HG02571 (cell line): ENCODE results near the gene SLC26A1.
A peak's percentile ranks its signal among the peaks of the same experiment; 100 is the strongest.
"Not testable (repeated sequence)": the region's sequence is repeated elsewhere in the genome, so short reads cannot be mapped to it uniquely, and the experiment has no call there.

ENCODE experiments used
- ATAC-seq: cut with Tn5 transposase; IDR thresholded peaks from one replicate; pipeline ENCODE4 v1.9.1; 2021; ENCODE audit warnings: mild to moderate bottlenecking, moderate library complexity; ENCODE audit not compliant: unreplicated experiment

The SLC26A1 gene

DNA sequence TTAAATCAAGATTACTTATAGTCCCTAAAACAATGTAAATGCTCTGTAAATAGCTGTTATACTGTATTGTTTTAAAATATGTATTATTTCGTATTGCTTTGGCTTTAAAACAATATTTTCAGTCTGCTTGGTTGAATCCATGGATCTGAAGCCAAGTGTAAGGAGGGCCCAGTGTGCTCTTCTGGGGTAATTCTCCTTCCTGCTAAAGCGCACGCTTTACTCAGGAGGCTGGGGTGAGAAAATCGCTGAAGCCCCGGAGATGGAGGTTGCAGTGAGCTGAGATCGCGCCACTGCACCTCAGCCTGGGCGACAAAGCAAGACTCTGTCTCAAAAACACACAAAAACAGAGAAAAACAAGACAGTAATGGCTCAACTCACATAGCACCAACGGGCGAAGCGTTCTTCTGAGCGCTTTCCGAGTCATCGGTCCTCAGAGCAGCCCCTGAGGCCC is 6.8 kb downstream of the SLC26A1 start:
- peak; percentile 18 for ATAC-seq

DNA sequence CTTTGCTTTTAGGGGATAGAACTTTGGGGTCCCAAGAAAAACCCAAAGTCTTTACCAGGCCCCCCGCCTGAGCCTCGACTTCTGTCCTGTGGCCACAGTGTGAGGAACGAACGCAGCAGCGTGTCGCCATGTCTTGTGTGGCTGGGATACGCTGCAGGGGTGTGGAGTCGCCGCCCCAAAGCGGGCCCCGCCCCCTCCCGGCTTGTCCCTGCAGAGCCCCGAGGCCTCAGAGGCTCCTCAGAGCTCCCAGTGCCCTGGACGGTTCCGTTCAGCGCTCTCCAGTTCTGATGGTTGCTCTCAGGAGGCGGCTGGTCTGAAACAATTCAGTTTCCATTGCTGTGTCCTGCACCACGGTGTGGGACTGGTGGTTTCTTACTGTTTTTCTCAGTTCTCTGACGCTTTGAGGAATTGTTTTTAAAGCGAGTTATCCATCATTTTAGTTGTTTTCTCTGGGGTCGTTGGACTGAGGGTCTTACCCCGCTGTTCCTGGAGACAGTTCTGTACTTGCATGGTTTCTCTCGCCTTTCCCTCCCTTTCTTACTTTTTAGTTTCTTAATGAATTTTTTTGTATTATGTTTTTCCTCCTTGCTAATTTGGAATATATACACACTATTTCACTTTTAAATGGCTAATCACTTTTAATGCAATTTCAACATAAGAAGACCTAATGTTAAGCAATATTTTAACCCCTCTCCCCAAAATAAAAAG is 7.9 kb downstream of the SLC26A1 start:
- ATAC-seq, result no peak

DNA sequence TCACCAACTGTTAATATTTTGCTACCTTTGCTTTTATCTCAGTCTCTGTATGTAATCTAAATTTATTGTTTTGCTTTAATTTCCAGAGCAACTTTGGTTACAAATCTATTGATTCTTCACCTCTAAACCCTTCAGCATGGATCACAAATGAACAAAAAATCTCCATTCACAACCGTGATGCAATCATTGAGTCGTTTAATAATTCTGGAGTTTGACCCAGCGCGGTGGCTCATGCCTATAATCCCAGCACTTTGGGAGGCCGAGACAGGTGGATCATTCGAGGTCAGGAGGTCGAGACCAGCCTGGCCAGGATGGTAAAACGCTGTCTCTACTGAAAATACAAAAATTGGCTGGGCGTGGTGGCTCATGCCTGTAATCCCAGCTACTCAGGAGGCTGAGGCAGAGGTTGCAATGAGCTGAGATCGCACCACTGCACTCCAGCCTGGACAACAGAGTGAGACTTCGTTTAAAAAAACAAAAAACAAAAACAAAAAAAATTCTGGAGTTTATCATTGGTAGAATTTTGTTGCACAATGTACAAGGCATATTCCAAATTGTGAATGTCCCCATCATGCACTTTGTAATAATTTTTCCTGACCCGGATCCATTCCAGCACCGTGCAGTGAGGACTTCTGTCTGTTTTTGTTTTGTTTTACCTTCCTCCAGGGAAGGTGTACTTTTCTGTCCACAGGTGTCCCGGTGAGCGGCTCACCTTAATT is 8.7 kb downstream of the SLC26A1 start:
- no peak for ATAC-seq

DNA sequence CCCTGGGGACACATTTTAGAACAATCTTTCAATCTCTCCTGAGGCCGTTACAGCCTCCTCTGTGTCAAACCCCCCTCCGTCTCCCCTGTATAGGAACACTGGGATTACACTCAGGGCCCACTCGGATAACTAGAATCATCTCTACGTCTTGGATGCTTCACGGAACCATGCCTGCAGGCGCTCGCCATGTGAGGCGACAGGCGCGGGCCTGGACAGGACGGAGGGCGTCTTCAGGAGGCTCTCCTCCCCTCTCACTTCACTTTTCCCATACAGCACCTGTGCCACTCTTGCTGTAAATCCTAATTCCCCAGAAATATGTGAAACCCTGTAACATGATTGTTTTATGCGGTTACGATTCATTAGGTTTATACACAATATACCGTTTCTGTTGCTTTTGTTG is 10.4 kb downstream of the SLC26A1 start:
- no peak for ATAC-seq

DNA sequence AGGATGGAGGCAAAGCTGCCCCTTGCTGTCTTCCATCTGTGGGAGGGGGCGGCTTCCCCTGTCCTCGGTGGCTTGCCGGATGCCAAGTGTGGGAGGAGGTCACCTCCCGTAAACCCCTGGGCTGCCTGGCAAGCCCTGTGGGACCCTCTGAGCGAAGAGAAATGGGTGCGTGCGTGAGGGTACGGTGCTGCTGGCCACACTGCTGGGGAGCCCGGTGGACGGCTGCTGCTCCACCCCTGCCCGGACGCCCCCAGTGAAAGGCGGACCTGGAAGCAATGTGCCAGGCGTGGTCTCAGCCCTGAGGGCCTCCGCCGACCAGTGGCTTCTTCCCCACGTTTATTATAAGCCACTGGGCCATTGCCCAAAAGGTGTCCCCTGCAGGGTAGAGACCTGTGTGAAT is 10.9 kb downstream of the SLC26A1 start:
- ATAC-seq, result no peak

DNA sequence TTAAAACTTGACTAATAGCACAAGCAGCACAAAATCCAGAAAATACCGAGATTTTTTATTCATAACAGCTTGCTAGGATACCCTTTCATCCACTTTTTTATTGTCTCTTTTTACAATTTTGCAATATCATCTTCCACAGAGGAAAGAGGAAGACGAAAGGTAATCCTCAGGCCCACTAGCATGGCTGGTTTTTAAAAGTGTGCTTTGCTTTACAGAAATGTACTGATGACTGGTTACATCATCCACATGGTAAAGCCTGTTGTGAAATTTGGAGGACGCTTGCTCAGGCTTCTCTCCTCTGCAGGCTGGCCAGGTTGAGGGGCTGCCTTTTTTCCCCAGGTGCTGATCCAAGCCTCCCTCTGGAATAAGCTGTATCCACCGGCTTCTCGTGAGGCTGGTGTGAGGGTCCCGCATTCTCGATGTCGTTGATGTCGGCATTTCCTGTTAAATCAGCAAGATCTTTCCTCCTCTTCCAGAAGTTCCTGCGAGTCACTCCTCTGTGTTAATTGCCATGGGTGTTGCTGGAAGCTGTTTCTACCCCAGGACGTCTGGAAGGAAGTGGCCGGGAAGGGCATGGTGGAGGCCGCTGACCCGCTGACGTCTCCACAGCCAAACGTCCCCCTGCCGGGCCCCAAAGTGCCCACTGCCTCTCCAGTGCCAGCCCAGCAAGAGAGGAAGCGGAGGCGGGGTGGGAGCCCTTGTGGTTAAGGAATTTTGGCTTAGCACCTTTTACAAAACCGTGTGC is 14.1 kb downstream of the SLC26A1 start:
- ATAC-seq, result no peak

DNA sequence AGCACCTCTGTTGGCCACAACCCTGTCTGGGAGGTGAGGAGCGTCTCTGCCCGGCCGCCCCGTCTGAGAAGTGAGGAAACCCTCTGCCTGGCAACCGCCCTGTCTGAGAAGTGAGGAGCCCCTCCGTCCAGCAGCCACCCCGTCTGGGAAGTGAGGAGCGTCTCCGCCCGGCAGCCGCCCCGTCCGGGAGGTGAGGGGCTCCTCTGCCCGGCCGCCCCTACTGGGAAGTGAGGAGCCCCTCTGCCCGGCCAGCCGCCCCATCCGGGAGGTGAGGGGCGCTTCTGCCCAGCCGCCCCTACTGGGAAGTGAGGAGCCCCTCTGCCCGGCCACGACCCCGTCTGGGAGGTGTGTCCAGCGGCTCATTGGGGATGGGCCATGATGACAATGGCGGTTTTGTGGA is 17.2 kb downstream of the SLC26A1 start:
- not testable (repeated sequence) for ATAC-seq

DNA sequence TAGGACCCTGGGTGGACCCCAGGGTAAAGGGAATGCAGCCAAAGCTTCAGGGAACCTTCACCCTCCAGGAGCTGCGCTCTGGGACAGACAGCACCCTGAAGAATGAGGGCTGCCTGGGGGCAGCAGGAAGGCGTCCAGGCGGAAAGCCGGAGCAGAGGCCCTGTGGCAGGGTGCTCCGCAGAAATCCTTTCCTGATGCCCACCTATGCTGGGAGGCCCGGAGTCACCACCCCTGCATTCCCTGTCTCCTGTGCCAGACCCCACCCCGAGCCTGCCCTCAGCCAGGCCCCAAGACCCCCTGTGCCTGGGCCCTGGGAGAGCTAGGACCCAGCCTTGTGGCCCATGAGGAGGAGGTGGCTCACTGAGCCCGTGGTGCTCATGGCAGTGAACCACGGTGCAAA is 18.5 kb downstream of the SLC26A1 start:
- ATAC-seq, result no peak

DNA sequence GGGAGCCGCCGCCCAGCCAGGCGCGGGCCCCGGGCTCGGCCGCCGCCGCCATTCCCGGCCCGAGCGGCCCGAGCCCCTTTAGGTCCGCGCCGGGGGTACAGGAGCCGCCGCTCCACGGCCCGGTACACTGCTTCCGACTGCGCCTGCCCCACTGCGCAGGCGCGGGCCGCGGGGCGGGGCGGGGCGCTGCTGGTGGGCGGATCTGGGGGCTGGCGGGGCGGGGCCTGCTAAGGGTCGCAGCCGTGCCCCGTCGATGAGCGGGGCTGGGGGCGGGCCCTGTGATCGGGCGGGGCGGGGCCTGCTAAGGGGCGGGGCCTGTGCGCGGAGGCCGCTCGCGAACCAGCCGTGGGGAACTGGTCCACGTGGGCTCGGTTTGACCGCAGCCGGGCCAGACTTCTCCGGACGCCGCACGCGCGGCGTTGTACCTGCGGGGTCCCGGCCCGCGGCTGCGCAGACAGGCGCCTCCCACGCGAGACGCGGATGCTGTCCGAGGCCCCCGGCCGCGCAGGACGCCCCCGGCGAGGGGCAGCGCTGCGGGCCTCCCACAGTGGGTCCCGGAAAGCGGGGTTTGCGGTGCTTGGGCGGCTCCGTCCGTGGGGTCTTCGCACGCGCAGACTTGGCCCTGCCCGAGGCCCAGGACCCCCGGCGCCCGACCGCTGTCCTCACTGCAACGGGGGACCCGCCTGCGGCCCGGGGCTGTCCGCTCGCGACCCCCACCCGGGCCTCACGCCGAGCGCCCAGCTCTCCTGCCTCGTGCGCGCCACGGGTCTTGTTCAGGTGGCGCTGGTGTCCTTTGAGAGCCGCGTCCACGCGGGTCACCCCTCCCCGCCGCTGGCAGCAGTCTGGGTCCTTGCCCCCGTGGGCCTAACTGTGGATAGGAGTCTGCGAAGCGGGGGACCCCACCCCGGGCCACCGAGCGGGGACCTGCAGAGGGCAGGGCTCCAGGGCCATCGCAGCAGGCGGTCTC is 19.5 kb downstream of the SLC26A1 start, which contains the start of gene DGKQ:
DGKQ (minus strand) TSS at position 139 of the 967 bp plus-strand sequence; CDS start at position 52, 87 bp downstream.
- peak; percentile 50 for ATAC-seq

DNA sequence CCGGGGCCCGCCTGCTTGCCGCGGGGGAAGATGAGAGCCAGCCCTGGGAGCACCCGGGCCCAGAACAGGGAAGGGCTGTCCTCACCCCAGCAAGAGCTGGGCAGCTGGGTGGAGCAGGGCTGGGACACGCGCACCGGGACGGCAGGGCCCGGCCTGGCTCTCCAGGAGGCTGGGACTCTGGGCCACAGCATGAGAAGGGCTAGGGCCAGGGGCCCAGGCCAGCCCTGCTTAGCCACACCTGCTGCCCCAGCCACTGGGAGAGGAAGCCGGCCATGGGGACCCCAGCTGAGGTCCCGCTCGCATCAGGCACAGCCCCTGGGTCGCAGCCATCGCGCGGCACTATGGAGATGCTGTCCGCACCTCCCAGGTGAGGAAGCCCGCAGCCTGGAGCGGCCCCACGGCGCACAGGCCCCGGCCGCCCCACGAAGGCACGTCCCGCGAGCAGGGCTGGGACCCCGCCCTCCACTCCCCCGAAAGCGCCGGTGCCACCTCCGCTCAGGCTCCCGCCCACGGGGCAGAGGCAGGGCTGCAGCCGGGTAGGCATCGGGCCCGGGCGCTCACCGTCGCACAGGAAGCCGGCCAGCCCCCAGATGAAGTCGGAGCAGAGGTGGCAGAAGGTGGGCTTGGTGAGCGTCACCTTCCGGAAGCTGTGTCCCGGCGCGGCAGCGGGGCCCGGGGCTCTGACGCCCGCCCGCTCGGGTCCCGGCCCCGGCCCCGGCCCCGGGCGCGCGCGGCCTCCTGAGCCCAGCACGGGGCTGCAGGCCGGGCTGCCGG is 20.4 kb downstream of the SLC26A1 start:
- peak; percentile 40 for ATAC-seq

DNA sequence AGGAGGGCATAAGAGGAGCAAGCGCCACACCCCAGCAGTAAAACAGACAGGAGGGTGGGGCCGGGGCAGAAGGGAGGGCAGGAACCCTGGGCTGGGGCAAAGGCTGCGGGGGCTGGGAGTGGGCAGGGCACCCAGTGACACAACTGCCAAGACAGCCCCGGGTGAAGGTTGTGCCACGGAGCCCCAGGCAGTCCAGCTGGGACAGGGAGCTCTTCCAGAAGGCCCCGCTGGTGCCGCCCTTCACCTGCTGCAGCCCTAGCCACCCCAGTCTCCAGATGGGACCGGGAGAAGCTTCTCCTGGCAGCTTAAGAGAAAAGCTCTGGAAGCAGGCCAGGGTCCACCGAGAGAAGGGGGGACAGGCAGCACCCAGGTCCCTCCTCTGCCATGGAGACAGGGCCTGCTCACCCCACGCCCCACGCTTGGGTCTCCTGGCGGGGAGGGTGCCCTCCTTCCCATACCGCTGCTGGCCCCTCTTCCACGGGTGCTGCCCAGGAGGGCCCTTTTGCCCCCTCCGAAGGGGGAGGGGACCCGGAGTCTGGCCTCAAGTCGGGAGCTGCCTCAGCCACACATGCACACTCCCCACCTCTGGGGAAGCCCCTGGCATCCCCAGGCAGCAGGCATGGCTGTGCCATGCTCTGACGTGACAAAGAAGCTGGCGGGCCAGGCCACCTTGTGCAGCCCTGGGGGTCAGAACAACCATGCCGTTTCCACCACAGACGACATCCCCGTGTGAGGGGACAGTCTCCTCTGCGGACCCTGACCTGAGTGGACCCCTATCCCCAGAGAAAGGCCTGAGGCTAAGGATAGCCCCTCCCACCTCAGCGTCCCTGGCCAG is 21.3 kb downstream of the SLC26A1 start:
- no peak for ATAC-seq

DNA sequence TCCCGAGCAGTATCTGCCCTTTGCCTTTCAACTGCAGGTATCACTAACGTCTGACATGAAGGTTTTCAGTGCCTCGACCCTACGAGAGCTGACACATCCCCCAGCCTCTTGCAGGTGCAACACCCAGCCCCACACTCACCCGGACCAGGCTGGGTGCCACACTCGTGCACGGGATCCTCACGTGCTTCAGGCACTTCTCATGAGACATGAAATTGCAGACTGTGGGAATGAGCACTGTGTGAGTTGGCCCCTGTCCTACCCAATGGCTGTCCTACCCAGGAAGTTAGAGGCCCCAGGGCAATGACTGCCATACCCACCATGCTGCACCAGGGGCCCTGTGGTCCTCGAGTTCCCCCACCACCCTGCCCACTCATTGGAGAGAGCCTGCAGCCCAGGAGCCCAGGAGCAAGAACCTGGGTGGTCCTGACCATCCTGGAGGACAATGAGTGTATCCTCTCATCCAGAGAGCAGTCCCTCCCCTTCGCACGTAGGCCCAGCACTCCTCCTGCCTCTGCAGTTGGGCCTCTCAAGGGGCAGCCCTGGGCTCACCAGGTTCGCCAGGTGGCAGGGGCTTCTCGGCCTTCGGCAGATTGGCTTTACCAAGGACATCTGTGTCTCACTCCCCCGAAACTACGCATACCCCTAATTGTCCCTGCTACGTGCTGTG is 22.2 kb downstream of the SLC26A1 start:
- no peak for ATAC-seq

DNA sequence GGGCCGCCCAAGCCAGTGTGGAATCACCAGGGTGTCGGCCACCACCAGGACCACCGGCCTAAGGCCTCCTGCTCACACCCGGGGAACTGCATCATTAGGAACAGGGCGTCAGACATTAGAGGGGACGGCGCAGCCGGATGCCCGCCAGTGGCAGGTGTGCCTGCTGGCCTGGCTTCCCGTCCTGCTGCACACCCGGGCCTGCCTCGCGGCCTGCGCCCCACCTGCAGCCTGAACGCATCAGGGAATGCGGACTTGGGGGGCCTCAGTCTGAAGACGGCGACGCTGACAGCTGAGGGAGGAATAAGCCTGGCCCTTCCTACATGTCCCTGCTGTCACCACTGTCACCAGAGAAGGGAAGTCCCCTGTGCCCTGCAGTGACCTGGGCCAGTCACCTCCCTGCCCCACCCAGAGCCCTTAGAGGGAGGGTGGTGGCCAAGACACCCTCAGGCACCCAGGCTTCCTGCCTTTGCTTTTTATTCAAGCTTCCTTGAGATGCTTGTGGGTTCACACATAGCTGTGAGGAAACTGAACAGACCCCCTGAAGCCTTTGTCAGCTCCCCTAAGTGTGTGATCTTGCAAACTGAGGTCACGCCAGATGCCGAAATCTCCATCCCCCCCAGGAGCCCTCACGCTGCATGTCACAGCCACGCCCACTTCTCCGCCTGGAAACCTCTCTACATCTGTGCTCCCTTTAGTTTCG is 23.0 kb downstream of the SLC26A1 start:
- no peak for ATAC-seq

DNA sequence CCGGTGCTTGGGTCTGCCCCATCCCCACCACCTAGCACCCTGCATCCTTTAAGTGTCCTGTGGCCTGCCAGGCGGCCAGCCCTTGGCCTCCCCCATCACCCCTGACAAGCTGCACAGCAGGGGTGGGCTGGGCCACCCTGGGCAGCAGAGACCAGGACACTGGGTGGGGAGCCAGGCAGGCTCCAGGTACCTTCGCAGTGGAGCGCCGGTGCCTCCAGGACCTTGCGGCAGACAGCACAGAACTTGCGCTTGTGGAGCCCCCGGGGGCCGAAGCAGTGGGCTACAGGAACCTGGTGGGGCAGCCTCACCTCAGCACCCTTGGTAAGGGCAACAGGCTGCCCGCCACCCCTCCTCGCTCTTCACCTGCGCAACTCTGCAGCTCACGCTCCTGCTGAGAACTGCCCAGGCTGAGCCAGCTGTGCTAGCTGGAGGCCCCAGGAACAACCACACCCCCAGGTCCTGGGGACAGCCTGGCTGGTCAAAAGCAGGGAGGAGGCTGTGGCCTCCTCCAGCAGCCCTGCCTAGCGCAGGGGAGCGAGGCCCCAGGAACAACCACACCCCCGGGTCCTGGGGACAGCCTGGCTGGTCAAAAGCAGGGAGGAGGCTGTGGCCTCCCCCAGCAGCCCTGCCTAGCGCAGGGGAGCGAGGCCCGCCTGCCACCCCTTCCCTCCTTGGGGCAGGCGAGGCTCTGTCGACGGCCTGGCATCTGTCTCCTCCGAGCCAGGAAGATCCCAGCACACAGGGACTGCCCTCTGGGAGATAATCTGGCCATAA is 24.4 kb downstream of the SLC26A1 start:
- ATAC-seq, result no peak

DNA sequence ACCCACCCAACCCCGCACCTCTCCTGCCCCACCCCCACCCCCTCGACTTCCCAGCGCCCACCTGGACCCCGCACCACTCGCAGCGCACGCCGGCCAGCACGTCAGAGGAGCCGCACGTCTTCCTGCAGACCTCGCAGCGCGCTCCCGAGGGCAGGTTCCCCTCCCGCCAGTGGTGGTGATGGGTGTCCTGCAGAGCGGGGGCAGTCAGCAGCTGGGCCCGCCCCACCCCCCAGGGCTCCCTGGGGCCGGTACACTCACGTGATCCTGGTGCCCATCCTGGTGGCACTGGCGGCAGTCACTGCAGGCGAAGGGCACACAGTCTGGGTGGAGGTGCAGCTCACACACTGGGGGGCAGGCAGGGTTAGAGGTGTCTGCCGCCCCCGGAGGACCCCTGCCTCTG is 25.0 kb downstream of the SLC26A1 start:
- ATAC-seq, result no peak

DNA sequence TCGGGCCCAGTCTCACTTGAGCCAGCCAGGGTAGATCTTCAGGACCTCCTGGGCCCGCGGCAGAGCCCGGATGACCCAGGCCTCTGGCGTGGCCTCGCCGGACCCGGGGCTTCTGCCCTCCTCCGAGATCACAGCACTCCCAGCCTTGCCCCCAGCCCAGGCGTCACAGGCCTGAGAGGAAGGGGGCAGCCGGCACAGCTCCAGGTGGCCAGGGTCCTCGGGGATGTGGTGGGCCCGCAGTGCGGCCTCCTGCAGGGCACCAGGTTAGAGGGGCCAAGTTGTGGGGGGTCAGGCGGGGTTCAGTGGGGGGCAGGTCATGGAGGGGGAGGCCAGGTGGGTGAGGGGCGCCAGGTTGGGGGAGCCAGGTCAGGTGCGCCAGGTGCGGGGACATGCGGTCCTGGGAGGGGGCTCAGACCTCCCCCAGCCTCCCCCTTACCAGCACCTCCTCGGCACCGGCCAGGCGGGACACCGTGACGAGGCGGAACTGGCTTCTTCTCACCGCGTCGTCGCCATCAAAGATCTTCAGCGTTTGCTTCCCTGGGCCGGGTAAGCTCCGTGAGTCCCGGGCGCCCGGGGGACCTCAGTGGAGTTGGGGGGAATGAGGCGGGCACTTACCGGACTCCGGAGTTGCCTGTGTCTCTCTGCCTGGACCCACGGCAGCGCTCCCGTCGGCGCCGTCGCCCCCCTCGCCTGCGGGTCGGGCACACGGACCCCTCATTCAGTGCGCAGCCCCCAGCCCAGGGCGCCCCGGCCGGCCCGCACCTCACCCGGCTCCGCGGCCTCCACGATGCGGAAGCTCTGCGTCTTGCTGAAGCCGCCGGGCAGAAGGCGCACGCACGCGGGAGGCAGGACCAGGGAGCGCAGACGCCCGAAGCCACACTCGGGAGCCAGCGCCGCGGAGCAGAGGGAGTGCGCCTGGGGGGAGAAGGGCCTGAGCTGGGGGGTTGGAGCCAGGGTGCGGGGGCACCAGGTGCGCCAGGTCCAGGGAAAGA is 25.8 kb downstream of the SLC26A1 start:
- no peak for ATAC-seq
